ENCODE results near the gene PDZRN4.

The PDZRN4 gene

GRCh38 chr12:41485203-41485602, 297.1 kb downstream of the PDZRN4 start:
- Histone ChIP-seq H4K20me1 (ENCODE audit: insufficient read depth, low read length) (no peaks in the 10 kb centered on the region), H3K27me3 (ENCODE audit: low read depth, low read length) (no peaks in the 10 kb centered on the region), H3K4me1 (ENCODE audit: low read length) (peaks cover 28% of the 10 kb centered on the region), H3K4me2 (ENCODE audit: low read length) (peak overlapping the region; percentile 51), H3K9me3 (ENCODE audit: insufficient read depth, low read length) (no peaks in the 10 kb centered on the region), H3K79me2 (ENCODE audit: low read length) (no peaks in the 10 kb centered on the region), H3K36me3 (replicated peaks; ENCODE audit: low read depth, low read length) (peaks cover 3% of the 10 kb centered on the region), H2AFZ (ENCODE audit: low read depth, low read length) (no peak overlapping the region), H3K4me3 (ENCODE audit: low read length) (no peak overlapping the region; the same call in 1 of the 2 replicates), H3K9ac (ENCODE audit: low read length) (no peak overlapping the region), H3K27ac (ENCODE audit: low read length) (peak overlapping the region; percentile 38; the same call in 1 of the 2 replicates)
- TF ChIP-seq EZH2phosphoT487 (IDR thresholded peaks at IDR 0.05; ENCODE audit: low read depth) (no peak), CTCF (IDR thresholded peaks at IDR 0.05; ENCODE audit: low read depth, low read length) (no peak)

- Histone ChIP-seq H3K27me3 (ENCODE audit: low read depth, low read length) (no peaks in the 10 kb centered on the region), H3K4me3 (ENCODE audit: low read length) (no peak overlapping the region), H3K36me3 (replicated peaks; ENCODE audit: low read depth, low read length) (peaks cover 3% of the 10 kb centered on the region), H3K79me2 (ENCODE audit: low read length) (no peaks in the 10 kb centered on the region), H3K9me3 (ENCODE audit: insufficient read depth, low read length) (no peaks in the 10 kb centered on the region), H3K27ac (ENCODE audit: low read length) (no peak overlapping the region), H2AFZ (ENCODE audit: low read depth, low read length) (no peak overlapping the region), H3K4me1 (ENCODE audit: low read length) (peaks cover 17% of the 10 kb centered on the region), H3K9ac (ENCODE audit: low read length) (no peak overlapping the region), H4K20me1 (ENCODE audit: insufficient read depth, low read length) (no peaks in the 10 kb centered on the region), H3K4me2 (ENCODE audit: low read length) (no peak overlapping the region)
- TF ChIP-seq CTCF (IDR thresholded peaks at IDR 0.05; ENCODE audit: low read depth, low read length) (no peak), EZH2phosphoT487 (IDR thresholded peaks at IDR 0.05; ENCODE audit: low read depth) (no peak)
Measured at GRCh38 chr12:41486718-41487117, 298.6 kb downstream of the PDZRN4 start.

- no peak for TF ChIP-seq EZH2phosphoT487 (IDR thresholded peaks at IDR 0.05; ENCODE audit: low read depth)
- TF ChIP-seq CTCF (IDR thresholded peaks at IDR 0.05; ENCODE audit: low read depth, low read length), result no peak
- Histone ChIP-seq H3K4me2 (ENCODE audit: low read length) (no peak overlapping the region), H3K9ac (ENCODE audit: low read length) (no peak overlapping the region), H2AFZ (ENCODE audit: low read depth, low read length) (no peak overlapping the region), H3K27ac (ENCODE audit: low read length) (no peak overlapping the region), H3K27me3 (ENCODE audit: low read depth, low read length) (no peaks in the 10 kb centered on the region), H3K9me3 (ENCODE audit: insufficient read depth, low read length) (no peaks in the 10 kb centered on the region), H3K79me2 (ENCODE audit: low read length) (no peaks in the 10 kb centered on the region), H3K36me3 (replicated peaks; ENCODE audit: low read depth, low read length) (no peaks in the 10 kb centered on the region), H3K4me3 (ENCODE audit: low read length) (no peak overlapping the region), H4K20me1 (ENCODE audit: insufficient read depth, low read length) (no peaks in the 10 kb centered on the region), H3K4me1 (ENCODE audit: low read length) (no peaks in the 10 kb centered on the region)
Measured at GRCh38 chr12:41496009-41496408, 307.9 kb downstream of the PDZRN4 start.

GRCh38 chr12:41497409-41497808, 309.3 kb downstream of the PDZRN4 start:
- no peaks in the 10 kb centered on the region for H3K27me3 ChIP-seq (ENCODE audit: low read depth, low read length)
- no peak overlapping the region for H3K4me2 ChIP-seq (ENCODE audit: low read length)
- no peaks in the 10 kb centered on the region for H3K36me3 ChIP-seq (replicated peaks; ENCODE audit: low read depth, low read length)
- TF ChIP-seq CTCF (IDR thresholded peaks at IDR 0.05; ENCODE audit: low read depth, low read length) (no peak), EZH2phosphoT487 (IDR thresholded peaks at IDR 0.05; ENCODE audit: low read depth) (no peak)
- no peaks in the 10 kb centered on the region for H3K4me1 ChIP-seq (ENCODE audit: low read length)
- H3K79me2 ChIP-seq (ENCODE audit: low read length), result no peaks in the 10 kb centered on the region
- H3K27ac ChIP-seq (ENCODE audit: low read length), result no peak overlapping the region
- H3K4me3 ChIP-seq (ENCODE audit: low read length), result no peak overlapping the region
- no peak overlapping the region for H2AFZ ChIP-seq (ENCODE audit: low read depth, low read length)
- H4K20me1 ChIP-seq (ENCODE audit: insufficient read depth, low read length), result no peaks in the 10 kb centered on the region
- no peak overlapping the region for H3K9ac ChIP-seq (ENCODE audit: low read length)
- no peaks in the 10 kb centered on the region for H3K9me3 ChIP-seq (ENCODE audit: insufficient read depth, low read length)

Measured in OCI-LY3 (cell line).